ENCODE results near the gene MX1. TPM values are rescaled to one million over a fixed set of nuclear protein-coding genes. Genes with fewer than 3 reads are reported as not detected.

Gene MX1
- total RNA-seq, 2 experiments from 2014 or later: 23.9 to 24.7 TPM

GRCh38 chr21:41482980-41483379 is 56.9 kb downstream of the MX1 start:
- BruUV-seq (replicated peaks): no TSS peak
- Histone ChIP-seq H3K4me1 (ENCODE audit: insufficient read depth, low read length, poor library complexity, severe bottlenecking) (peaks cover 5% of the 10 kb centered on the region), H3K36me3 (ENCODE audit: insufficient read depth, low read length) (no peaks in the 10 kb centered on the region), H3K27ac (ENCODE audit: low read depth, low read length, poor library complexity, severe bottlenecking) (no peak overlapping the region), H3K9me2 (ENCODE audit: insufficient read depth, low read length) (no peaks in the 10 kb centered on the region), H3K9me3 (ENCODE audit: low read length) (no peaks in the 10 kb centered on the region), H4K20me1 (ENCODE audit: insufficient read depth, low read length) (no peaks in the 10 kb centered on the region), H3K79me2 (ENCODE audit: insufficient read depth, low read depth, low read length) (no peaks in the 10 kb centered on the region), H3K4me2 (ENCODE audit: low read length) (no peak overlapping the region), H3K4me3 (ENCODE audit: low read depth, low read length, poor library complexity, severe bottlenecking) (no peak overlapping the region), H2AFZ (ENCODE audit: low read length) (no peak overlapping the region)
- intact Hi-C loops (cut with micrococcal nuclease; ENCODE audit: unreplicated experiment): no loop called here
- ChIA-PET POLR2A (interaction anchor here (0.6 to 0.9 kb wide), 2 partner anchors 250 to 1892 kb away, joined by 3 to 4 read pairs; no protein-coding TSS in a partner anchor), CTCF (ENCODE audit: unreplicated experiment) (no interaction called here)
- DNase-seq (ENCODE audit: low spot score): no peak
- TF ChIP-seq EZH2phosphoT487 (IDR thresholded peaks at IDR 0.05; ENCODE audit: borderline replicate concordance, low read depth, low read length) (no peak), CTCF (conservative IDR thresholded peaks at IDR 0.05; ENCODE audit: low read length) (no peak)

GRCh38 chr21:41483415-41483814 is 57.4 kb downstream of the MX1 start:
- Histone ChIP-seq H3K27ac (ENCODE audit: low read depth, low read length, poor library complexity, severe bottlenecking) (no peak overlapping the region), H3K4me3 (ENCODE audit: low read depth, low read length, poor library complexity, severe bottlenecking) (no peak overlapping the region), H3K9me3 (ENCODE audit: low read length) (no peaks in the 10 kb centered on the region), H3K36me3 (ENCODE audit: insufficient read depth, low read length) (no peaks in the 10 kb centered on the region), H3K9me2 (ENCODE audit: insufficient read depth, low read length) (no peaks in the 10 kb centered on the region), H4K20me1 (ENCODE audit: insufficient read depth, low read length) (no peaks in the 10 kb centered on the region), H3K79me2 (ENCODE audit: insufficient read depth, low read depth, low read length) (no peaks in the 10 kb centered on the region), H3K4me2 (ENCODE audit: low read length) (no peak overlapping the region), H3K4me1 (ENCODE audit: insufficient read depth, low read length, poor library complexity, severe bottlenecking) (peaks cover 6% of the 10 kb centered on the region), H2AFZ (ENCODE audit: low read length) (no peak overlapping the region)
- ChIA-PET POLR2A (interaction anchor here (0.6 kb wide), 1 partner anchor 1891 kb away, joined by 3 read pairs; no protein-coding TSS in a partner anchor), CTCF (ENCODE audit: unreplicated experiment) (no interaction called here)
- TF ChIP-seq CTCF (conservative IDR thresholded peaks at IDR 0.05; ENCODE audit: low read length): no peak
- no peak for TF ChIP-seq EZH2phosphoT487 (IDR thresholded peaks at IDR 0.05; ENCODE audit: borderline replicate concordance, low read depth, low read length)
- DNase-seq (ENCODE audit: low spot score): no peak
- intact Hi-C loops (cut with micrococcal nuclease; ENCODE audit: unreplicated experiment): no loop called here
- BruUV-seq (replicated peaks): no TSS peak

- H3K9me2 ChIP-seq (ENCODE audit: insufficient read depth, low read length): no peaks in the 10 kb centered on the region
- no peak overlapping the region for H3K4me2 ChIP-seq (ENCODE audit: low read length)
- no peaks in the 10 kb centered on the region for H3K9me3 ChIP-seq (ENCODE audit: low read length)
- no peaks in the 10 kb centered on the region for H3K36me3 ChIP-seq (ENCODE audit: insufficient read depth, low read length)
- no peak overlapping the region for H3K27ac ChIP-seq (ENCODE audit: low read depth, low read length, poor library complexity, severe bottlenecking)
- ChIA-PET CTCF (ENCODE audit: unreplicated experiment) (no interaction called here), POLR2A (no interaction called here)
- peaks cover 6% of the 10 kb centered on the region for H3K4me1 ChIP-seq (ENCODE audit: insufficient read depth, low read length, poor library complexity, severe bottlenecking)
- DNase-seq (ENCODE audit: low spot score): no peak
- no peak overlapping the region for H3K4me3 ChIP-seq (ENCODE audit: low read depth, low read length, poor library complexity, severe bottlenecking)
- H3K79me2 ChIP-seq (ENCODE audit: insufficient read depth, low read depth, low read length): no peaks in the 10 kb centered on the region
- no peak for TF ChIP-seq EZH2phosphoT487 (IDR thresholded peaks at IDR 0.05; ENCODE audit: borderline replicate concordance, low read depth, low read length)
- no peak for TF ChIP-seq CTCF (conservative IDR thresholded peaks at IDR 0.05; ENCODE audit: low read length)
- no TSS peak for BruUV-seq (replicated peaks)
- intact Hi-C loops (cut with micrococcal nuclease; ENCODE audit: unreplicated experiment): no loop called here
- H4K20me1 ChIP-seq (ENCODE audit: insufficient read depth, low read length): no peaks in the 10 kb centered on the region
- H2AFZ ChIP-seq (ENCODE audit: low read length): no peak overlapping the region
These were observed 57.9 kb downstream of the MX1 start for GRCh38 chr21:41483973-41484372.

Data from OCI-LY7 (cell line).